K562 (cell line): ENCODE measurements around the gene UBE2L6. TPM values are rescaled to one million over a fixed set of nuclear protein-coding genes. Genes with fewer than 3 reads are reported as not detected.

Experiments
- ADNP ChIP-seq: fragments of 200-800 bp; sonication (Bioruptor generic); IDR thresholded peaks from 2 replicates; pipeline ENCODE4 v1.6.1; 2016; ENCODE audit warnings: missing genetic modification characterization, missing compliant biosample characterization
- CBFA2T2 ChIP-seq: fragments of 450-650 bp; conservative IDR thresholded peaks from 2 replicates; pipeline ENCODE4 v1.6.1; 2017; ENCODE audit warnings: mild to moderate bottlenecking
- CHD2 ChIP-seq: IDR thresholded peaks from 2 replicates; pipeline ENCODE4 v1.6.1; 2011; ENCODE audit warnings: low read depth, low read length
- E2F6 ChIP-seq, 2 experiments: IDR thresholded peaks; 2 replicates each; pipeline ENCODE4 v1.6.1; 2011; ENCODE audit warnings: borderline replicate concordance in 1 of 2, control low read depth in 1 of 2, low read depth in 1 of 2, low read length in 1 of 2, mild to moderate bottlenecking in 1 of 2, mixed read lengths in 1 of 2, moderate library complexity in 1 of 2; ENCODE audit not compliant: insufficient read depth in 1 of 2, insufficient read length in 1 of 2, poor library complexity in 1 of 2, severe bottlenecking in 1 of 2; ENCODE audit errors: extremely low read depth in 1 of 2
- FUS ChIP-seq: fragments of 200-400 bp; formaldehyde crosslinking; optimal IDR thresholded peaks from 2 replicates; pipeline ENCODE3; 2017; ENCODE audit warnings: low read depth, low read length
- MITF ChIP-seq: IDR thresholded peaks from 2 replicates; pipeline ENCODE4 v1.6.1; 2014; ENCODE audit warnings: antibody characterized with exemption
- NFRKB ChIP-seq: fragments of 450-650 bp; IDR thresholded peaks from 2 replicates; pipeline ENCODE4 v1.6.1; 2016; ENCODE audit warnings: low read depth
- NFXL1 ChIP-seq: fragments of 450-650 bp; formaldehyde crosslinking; IDR thresholded peaks from 2 replicates; pipeline ENCODE4 v1.4.0; 2021; ENCODE audit warnings: mild to moderate bottlenecking
- POLR2H ChIP-seq: IDR thresholded peaks from 2 replicates; pipeline ENCODE4 v1.6.1; 2016; ENCODE audit warnings: missing genetic modification characterization, low read depth, mild to moderate bottlenecking, control low read depth, missing compliant biosample characterization, moderate library complexity
- SIRT6 ChIP-seq: IDR thresholded peaks from one replicate; pipeline ENCODE4 v1.6.1; 2012; ENCODE audit warnings: low read depth, mild to moderate bottlenecking, control low read depth, inconsistent platforms, low read length, moderate library complexity
- TEAD4 ChIP-seq, 2 experiments: sonication (generic) in 1 of 2; formaldehyde crosslinking in 1 of 2; IDR thresholded peaks; 2 replicates each; pipeline versions ENCODE4 v1.6.1 to v1.8.0; 2012 to 2022; ENCODE audit warnings: borderline replicate concordance in 1 of 2, inconsistent platforms in 1 of 2, low read length in 1 of 2, mild to moderate bottlenecking in 1 of 2, missing genetic modification reagents in 1 of 2
- ZNF174 ChIP-seq: fragments of 250-450 bp; sonication (Bioruptor Pico); IDR thresholded peaks from 2 replicates; pipeline ENCODE4 v1.4.0; 2020; ENCODE audit warnings: mild to moderate bottlenecking
- ZNF175 ChIP-seq: fragments of 200-800 bp; sonication (Bioruptor generic); IDR thresholded peaks from 2 replicates; pipeline ENCODE4 v1.6.1; 2016; ENCODE audit warnings: low read depth, mild to moderate bottlenecking, missing genetic modification characterization, missing compliant biosample characterization
- ZNF408 ChIP-seq: fragments of 250-450 bp; sonication (Bioruptor Pico); IDR thresholded peaks from 2 replicates; pipeline ENCODE4 v1.4.0; 2020; ENCODE audit warnings: low read depth, mild to moderate bottlenecking, moderate library complexity
- ZNF592 ChIP-seq: fragments of 450-650 bp; IDR thresholded peaks from 2 replicates; pipeline ENCODE4 v1.6.1; 2017; ENCODE audit warnings: antibody characterized with exemption, mild to moderate bottlenecking
- ZNF830 ChIP-seq: fragments of 250-450 bp; sonication (Bioruptor Pico); IDR thresholded peaks from 2 replicates; pipeline ENCODE4 v1.5.0; 2021; ENCODE audit warnings: mild to moderate bottlenecking
- polyA plus RNA-seq, 8 experiments: library from polyadenylated mRNA; depleted of rRNA in 4 of 8; stranded (reverse) in 5 of 8; unstranded in 3 of 8; fragments of >200 nt; fragmentation: Nextera tagmentation in 2 of 8; fragmentation: Illumina TruSeq in 1 of 8; extraction: Ambion mirVana in 2 of 8; extraction: Trizol in 1 of 8; gene quantifications; 2 replicates each; pipeline versions ENCODE4 v1.2.1 to v1.2.3, GENCODE V29; 2011 to 2014; ENCODE audit warnings: inconsistent platforms in 1 of 8, missing spikeins in 1 of 8
- total RNA-seq, 7 experiments: library from RNA; depleted of rRNA in 6 of 7; stranded (reverse); fragments of >200 nt in 6 of 7; fragmentation: Illumina TruSeq in 2 of 7; extraction: Trizol in 2 of 7; gene quantifications; 2 replicates each; pipeline versions ENCODE4 v1.2.1 to v1.2.3, GENCODE V29; 2011 to 2021; ENCODE audit warnings: low replicate concordance in 1 of 7
- TF ChIP-seq, protein P1 (sequence below): fragments of 450-650 bp; formaldehyde crosslinking; IDR thresholded peaks from 2 replicates; pipeline ENCODE4 v1.4.0; 2022; ENCODE audit warnings: missing genetic modification characterization

UBE2L6 gene
- total and polyA plus RNA-seq, 9 of the 15 experiments (the other 6 are each of a cell fraction or from before 2014, with no cell fraction given), result 5.9 to 24.9 (median 9.7) TPM

GRCh38 chr11:57530596-57531507 is 36.6 kb downstream of the UBE2L6 start, which contains the start of gene TIMM10 (continued):
- peak; percentile 57; the same call in 1 of the 2 replicates for TF ChIP-seq ZNF175 (CRISPR knock-in tag)
- no peak for TF ChIP-seq ZNF592
- TF ChIP-seq ZNF408 (CRISPR knock-in tag), result no peak
- TF ChIP-seq ZNF830 (CRISPR knock-in tag), result no peak
- TF ChIP-seq NFRKB, result 0 out of 2 replicates have a peak, but pooled peaks have one; percentile 31
- no peak for TF ChIP-seq FUS
- peak; percentile 62; the same call in 1 of the 2 replicates for TF ChIP-seq MITF
- peak; percentile 55; the same call in 1 of the 2 replicates for TF ChIP-seq ADNP (tag)
- peak; percentile 34; the same call in 1 of the 2 replicates for TF ChIP-seq CHD2
- TF ChIP-seq TEAD4 (IDR thresholded peaks at IDR 0.05; ENCODE audit: low read length), result peak; percentile 95
- no peak for TF ChIP-seq TEAD4 (CRISPR knock-in tag; IDR thresholded peaks at IDR 0.05; ENCODE audit: borderline replicate concordance)
- TF ChIP-seq CBFA2T2, result peak; percentile 90
- no peak for TF ChIP-seq SIRT6
- TF ChIP-seq E2F6 (IDR thresholded peaks at IDR 0.05; ENCODE audit: borderline replicate concordance in 1 of 2, extremely low read depth in 1 of 2, insufficient read depth in 1 of 2, insufficient read length in 1 of 2, low read depth in 1 of 2, low read length in 1 of 2, poor library complexity in 1 of 2, severe bottlenecking in 1 of 2), result peak; percentile 58 to 70
- TF ChIP-seq ZNF174 (CRISPR knock-in tag), result no peak
- TF ChIP-seq, protein P1, sequence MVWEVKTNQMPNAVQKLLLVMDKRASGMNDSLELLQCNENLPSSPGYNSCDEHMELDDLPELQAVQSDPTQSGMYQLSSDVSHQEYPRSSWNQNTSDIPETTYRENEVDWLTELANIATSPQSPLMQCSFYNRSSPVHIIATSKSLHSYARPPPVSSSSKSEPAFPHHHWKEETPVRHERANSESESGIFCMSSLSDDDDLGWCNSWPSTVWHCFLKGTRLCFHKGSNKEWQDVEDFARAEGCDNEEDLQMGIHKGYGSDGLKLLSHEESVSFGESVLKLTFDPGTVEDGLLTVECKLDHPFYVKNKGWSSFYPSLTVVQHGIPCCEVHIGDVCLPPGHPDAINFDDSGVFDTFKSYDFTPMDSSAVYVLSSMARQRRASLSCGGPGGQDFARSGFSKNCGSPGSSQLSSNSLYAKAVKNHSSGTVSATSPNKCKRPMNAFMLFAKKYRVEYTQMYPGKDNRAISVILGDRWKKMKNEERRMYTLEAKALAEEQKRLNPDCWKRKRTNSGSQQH (CRISPR knock-in tag), result no peak
- peak; percentile 76 for TF ChIP-seq POLR2H
- TF ChIP-seq NFXL1 (CRISPR knock-in tag), result no peak
